ENCODE measurements around the gene DPEP1. TPM values are rescaled to one million over a fixed set of nuclear protein-coding genes. Genes with fewer than 3 reads are reported as not detected.

Gene DPEP1
- total and polyA plus RNA-seq, 4 donors: 0.26 to 8.9 (median 0.95) TPM

- Histone ChIP-seq H3K4me3 (no peak overlapping the region), H3K27me3 (ENCODE audit: control insufficient read depth in 3 of 3, insufficient read depth in 3 of 3, low read length in 2 of 3) (no peaks in the 10 kb centered on the region), H3K36me3 (ENCODE audit: control insufficient read depth in 4 of 4, insufficient read depth in 4 of 4, low read length in 4 of 4) (peaks cover 7 to 49% (median 18%) of the 10 kb centered on the region in 4 donors), H3K4me1 (ENCODE audit: control insufficient read depth in 5 of 5, insufficient read depth in 5 of 5, low read length in 5 of 5) (peaks cover 0 to 6% (median 0%) of the 10 kb centered on the region in 5 donors), H3K9me3 (ENCODE audit: control insufficient read depth in 4 of 4, insufficient read depth in 3 of 4, low read length in 3 of 4) (no peaks in the 10 kb centered on the region), H3K9ac (ENCODE audit: insufficient read depth in 1 of 2, low read length in 2 of 2) (no peak overlapping the region), H3K27ac (ENCODE audit: low read depth in 1 of 2, low read length in 1 of 2) (no peak overlapping the region)
- DNase-seq (no peak), ATAC-seq (ENCODE audit: insufficient read depth, low FRiP score) (no peak)
- TF ChIP-seq, protein P1, sequence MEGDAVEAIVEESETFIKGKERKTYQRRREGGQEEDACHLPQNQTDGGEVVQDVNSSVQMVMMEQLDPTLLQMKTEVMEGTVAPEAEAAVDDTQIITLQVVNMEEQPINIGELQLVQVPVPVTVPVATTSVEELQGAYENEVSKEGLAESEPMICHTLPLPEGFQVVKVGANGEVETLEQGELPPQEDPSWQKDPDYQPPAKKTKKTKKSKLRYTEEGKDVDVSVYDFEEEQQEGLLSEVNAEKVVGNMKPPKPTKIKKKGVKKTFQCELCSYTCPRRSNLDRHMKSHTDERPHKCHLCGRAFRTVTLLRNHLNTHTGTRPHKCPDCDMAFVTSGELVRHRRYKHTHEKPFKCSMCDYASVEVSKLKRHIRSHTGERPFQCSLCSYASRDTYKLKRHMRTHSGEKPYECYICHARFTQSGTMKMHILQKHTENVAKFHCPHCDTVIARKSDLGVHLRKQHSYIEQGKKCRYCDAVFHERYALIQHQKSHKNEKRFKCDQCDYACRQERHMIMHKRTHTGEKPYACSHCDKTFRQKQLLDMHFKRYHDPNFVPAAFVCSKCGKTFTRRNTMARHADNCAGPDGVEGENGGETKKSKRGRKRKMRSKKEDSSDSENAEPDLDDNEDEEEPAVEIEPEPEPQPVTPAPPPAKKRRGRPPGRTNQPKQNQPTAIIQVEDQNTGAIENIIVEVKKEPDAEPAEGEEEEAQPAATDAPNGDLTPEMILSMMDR (IDR thresholded peaks at IDR 0.05; ENCODE audit: control extremely low read depth, extremely low read depth): no peak
- WGBS, 2 donors: 90 to 95% methylated on average over 11 of the region's 11 CpGs
These were observed 31.7 kb downstream of the DPEP1 start for GRCh38 chr16:89645122-89645521.

DNA sequence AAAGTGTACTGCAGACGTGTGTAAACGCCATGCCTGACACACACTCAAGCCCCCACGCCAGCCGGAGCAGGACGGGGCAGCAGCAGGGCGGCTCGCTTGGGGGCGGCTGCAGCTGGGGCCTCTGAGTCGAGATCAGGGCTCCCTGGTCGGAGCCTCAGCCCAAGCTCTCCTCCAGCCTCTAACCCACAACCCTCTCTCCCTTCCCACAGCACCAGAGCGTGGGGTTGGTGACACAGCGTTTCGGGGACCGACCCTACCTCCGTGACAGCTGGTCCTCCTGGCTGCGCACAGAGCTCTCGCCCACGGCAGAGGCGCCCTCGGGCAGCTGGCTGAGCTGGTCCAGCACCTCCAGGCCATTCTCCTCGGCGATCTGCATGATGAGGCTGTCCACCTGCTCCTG, 32.8 kb downstream of the DPEP1 start:
- no peak overlapping the region for H3K27ac ChIP-seq (ENCODE audit: low read depth in 1 of 2, low read length in 1 of 2)
- H3K36me3 ChIP-seq (ENCODE audit: control insufficient read depth in 4 of 4, insufficient read depth in 4 of 4, low read length in 4 of 4): peaks cover 7 to 54% (median 19%) of the 10 kb centered on the region in 4 donors
- no peaks in the 10 kb centered on the region for H3K27me3 ChIP-seq (ENCODE audit: control insufficient read depth in 3 of 3, insufficient read depth in 3 of 3, low read length in 2 of 3)
- TF ChIP-seq, protein P1 (IDR thresholded peaks at IDR 0.05; ENCODE audit: control extremely low read depth, extremely low read depth): no peak
- ATAC-seq (ENCODE audit: insufficient read depth, low FRiP score) (no peak), DNase-seq (no peak)
- no peak overlapping the region for H3K9ac ChIP-seq (ENCODE audit: insufficient read depth in 1 of 2, low read length in 2 of 2)
- 96 to 97% methylated on average over 22 of the region's 22 CpGs for WGBS, 2 donors
- no peaks in the 10 kb centered on the region for H3K4me1 ChIP-seq (ENCODE audit: control insufficient read depth in 5 of 5, insufficient read depth in 5 of 5, low read length in 5 of 5)
- H3K4me3 ChIP-seq: no peak overlapping the region
- H3K9me3 ChIP-seq (ENCODE audit: control insufficient read depth in 4 of 4, insufficient read depth in 3 of 4, low read length in 3 of 4): no peaks in the 10 kb centered on the region

- ATAC-seq (ENCODE audit: insufficient read depth, low FRiP score) (no peak), DNase-seq (no peak)
- no peaks in the 10 kb centered on the region for H3K9me3 ChIP-seq (ENCODE audit: control insufficient read depth in 4 of 4, insufficient read depth in 3 of 4, low read length in 3 of 4)
- 93 to 94% methylated on average over 12 of the region's 12 CpGs for WGBS, 2 donors
- TF ChIP-seq, protein P1 (IDR thresholded peaks at IDR 0.05; ENCODE audit: control extremely low read depth, extremely low read depth): no peak
- no peak overlapping the region for H3K4me3 ChIP-seq
- peaks cover 7 to 57% (median 20%) of the 10 kb centered on the region in 4 donors for H3K36me3 ChIP-seq (ENCODE audit: control insufficient read depth in 4 of 4, insufficient read depth in 4 of 4, low read length in 4 of 4)
- H3K27me3 ChIP-seq (ENCODE audit: control insufficient read depth in 3 of 3, insufficient read depth in 3 of 3, low read length in 2 of 3): no peaks in the 10 kb centered on the region
- H3K4me1 ChIP-seq (ENCODE audit: control insufficient read depth in 5 of 5, insufficient read depth in 5 of 5, low read length in 5 of 5): no peaks in the 10 kb centered on the region
- H3K9ac ChIP-seq (ENCODE audit: insufficient read depth in 1 of 2, low read length in 2 of 2): no peak overlapping the region
- no peak overlapping the region for H3K27ac ChIP-seq (ENCODE audit: low read depth in 1 of 2, low read length in 1 of 2)
These were observed 33.5 kb downstream of the DPEP1 start for GRCh38 chr16:89646906-89647305.

GRCh38 chr16:89651584-89651983, 38.1 kb downstream of the DPEP1 start:
- Histone ChIP-seq H3K9ac (ENCODE audit: insufficient read depth in 1 of 2, low read length in 2 of 2) (no peak overlapping the region), H3K27ac (ENCODE audit: low read depth in 1 of 2, low read length in 1 of 2) (no peak overlapping the region), H3K36me3 (ENCODE audit: control insufficient read depth in 4 of 4, insufficient read depth in 4 of 4, low read length in 4 of 4) (peaks cover 9 to 32% (median 11%) of the 10 kb centered on the region in 4 donors), H3K27me3 (ENCODE audit: control insufficient read depth in 3 of 3, insufficient read depth in 3 of 3, low read length in 2 of 3) (no peaks in the 10 kb centered on the region), H3K4me3 (no peak overlapping the region), H3K4me1 (ENCODE audit: control insufficient read depth in 5 of 5, insufficient read depth in 5 of 5, low read length in 5 of 5) (peaks cover 0 to 5% (median 3%) of the 10 kb centered on the region in 5 donors), H3K9me3 (ENCODE audit: control insufficient read depth in 4 of 4, insufficient read depth in 3 of 4, low read length in 3 of 4) (no peaks in the 10 kb centered on the region)
- no peak for ATAC-seq (ENCODE audit: insufficient read depth, low FRiP score)
- WGBS, 2 donors: 94 to 97% methylated on average over 15 of the region's 15 CpGs
- TF ChIP-seq, protein P1 (IDR thresholded peaks at IDR 0.05; ENCODE audit: control extremely low read depth, extremely low read depth): no peak
- DNase-seq: no peak
